ENCODE data around the gene IL3.
A peak's percentile ranks its signal among the peaks of the same experiment; 100 is the strongest.

The IL3 gene

DNA sequence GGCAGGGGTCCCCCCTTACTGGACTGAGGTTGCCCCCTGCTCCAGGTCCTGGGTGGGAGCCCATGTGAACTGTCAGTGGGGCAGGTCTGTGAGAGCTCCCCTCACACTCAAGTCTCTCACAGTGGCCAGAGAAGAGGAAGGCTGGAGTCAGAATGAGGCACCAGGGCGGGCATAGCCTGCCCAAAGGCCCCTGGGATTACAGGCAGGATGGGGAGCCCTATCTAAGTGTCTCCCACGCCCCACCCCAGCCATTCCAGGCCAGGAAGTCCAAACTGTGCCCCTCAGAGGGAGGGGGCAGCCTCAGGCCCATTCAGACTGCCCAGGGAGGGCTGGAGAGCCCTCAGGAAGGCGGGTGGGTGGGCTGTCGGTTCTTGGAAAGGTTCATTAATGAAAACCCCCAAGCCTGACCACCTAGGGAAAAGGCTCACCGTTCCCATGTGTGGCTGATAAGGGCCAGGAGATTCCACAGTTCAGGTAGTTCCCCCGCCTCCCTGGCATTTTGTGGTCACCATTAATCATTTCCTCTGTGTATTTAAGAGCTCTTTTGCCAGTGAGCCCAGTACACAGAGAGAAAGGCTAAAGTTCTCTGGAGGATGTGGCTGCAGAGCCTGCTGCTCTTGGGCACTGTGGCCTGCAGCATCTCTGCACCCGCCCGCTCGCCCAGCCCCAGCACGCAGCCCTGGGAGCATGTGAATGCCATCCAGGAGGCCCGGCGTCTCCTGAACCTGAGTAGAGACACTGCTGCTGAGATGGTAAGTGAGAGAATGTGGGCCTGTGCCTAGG lies 13.0 kb downstream of the IL3 start, which contains the start of gene CSF2:
TSS of gene CSF2 (plus strand) at position 559 of the 783 bp plus-strand sequence. CDS start at position 594, 35 bp downstream.
- peak; percentile 39 for DNase-seq (ENCODE audit: low spot score)

- no peak for DNase-seq (ENCODE audit: low spot score)
Observed at GRCh38 chr5:132074091-132074771, 13.8 kb downstream of the IL3 start.

- DNase-seq (ENCODE audit: low spot score): peak; percentile 53
Observed at GRCh38 chr5:132074772-132075718, 14.6 kb downstream of the IL3 start.

DNA sequence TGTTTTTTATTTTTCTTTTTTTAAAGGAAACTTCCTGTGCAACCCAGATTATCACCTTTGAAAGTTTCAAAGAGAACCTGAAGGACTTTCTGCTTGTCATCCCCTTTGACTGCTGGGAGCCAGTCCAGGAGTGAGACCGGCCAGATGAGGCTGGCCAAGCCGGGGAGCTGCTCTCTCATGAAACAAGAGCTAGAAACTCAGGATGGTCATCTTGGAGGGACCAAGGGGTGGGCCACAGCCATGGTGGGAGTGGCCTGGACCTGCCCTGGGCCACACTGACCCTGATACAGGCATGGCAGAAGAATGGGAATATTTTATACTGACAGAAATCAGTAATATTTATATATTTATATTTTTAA lies 15.2 kb downstream of the IL3 start:
- no peak for DNase-seq (ENCODE audit: low spot score)

- DNase-seq (ENCODE audit: low spot score): no peak
Observed at GRCh38 chr5:132076202-132076830, 15.9 kb downstream of the IL3 start.

- DNase-seq (ENCODE audit: low spot score): no peak
Observed at GRCh38 chr5:132076983-132077382, 16.5 kb downstream of the IL3 start.

DNA sequence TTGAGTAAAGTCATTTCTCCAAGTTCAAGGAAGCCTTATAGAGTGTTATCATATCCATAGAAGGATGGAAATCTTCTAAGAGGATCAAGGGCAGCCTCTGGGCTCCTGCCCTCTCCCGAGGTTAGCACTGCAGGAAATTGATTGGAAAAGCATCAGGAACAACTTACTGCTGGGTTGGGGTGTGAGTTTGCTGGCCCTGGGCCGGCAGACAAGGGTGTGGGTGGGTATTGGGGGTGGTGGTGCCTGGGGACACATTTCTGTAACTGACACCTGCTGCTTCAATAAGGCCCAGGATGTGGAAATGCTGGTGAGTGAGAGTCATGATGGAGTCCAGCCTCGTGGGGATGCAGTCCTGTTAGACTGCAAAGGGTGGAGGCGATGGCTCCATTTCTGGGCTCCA lies 18.6 kb downstream of the IL3 start:
- no peak for DNase-seq (ENCODE audit: low spot score)

DNA sequence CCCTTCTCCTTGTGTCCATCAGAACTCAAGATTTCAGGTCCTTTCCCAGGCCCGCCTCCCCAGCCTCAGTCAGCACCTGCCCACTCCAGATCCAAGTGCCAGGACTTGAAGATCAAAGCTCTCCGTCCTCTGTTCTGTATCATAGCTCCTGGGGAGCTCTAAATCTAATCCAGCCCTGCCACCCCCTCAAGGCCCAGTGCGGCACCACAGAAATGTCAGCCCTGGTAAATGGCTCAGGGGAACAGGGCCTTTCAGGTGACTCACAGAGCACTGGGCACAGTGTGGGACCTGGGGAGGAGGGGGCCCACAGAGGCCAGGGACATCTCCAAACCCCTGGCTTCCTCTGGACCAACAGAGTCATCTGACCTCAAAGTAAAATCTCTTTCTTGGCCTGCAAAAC lies 19.2 kb downstream of the IL3 start:
- no peak for DNase-seq (ENCODE audit: low spot score)

GRCh38 chr5:132080595-132080994 lies 20.1 kb downstream of the IL3 start:
- DNase-seq (ENCODE audit: low spot score): no peak

DNA sequence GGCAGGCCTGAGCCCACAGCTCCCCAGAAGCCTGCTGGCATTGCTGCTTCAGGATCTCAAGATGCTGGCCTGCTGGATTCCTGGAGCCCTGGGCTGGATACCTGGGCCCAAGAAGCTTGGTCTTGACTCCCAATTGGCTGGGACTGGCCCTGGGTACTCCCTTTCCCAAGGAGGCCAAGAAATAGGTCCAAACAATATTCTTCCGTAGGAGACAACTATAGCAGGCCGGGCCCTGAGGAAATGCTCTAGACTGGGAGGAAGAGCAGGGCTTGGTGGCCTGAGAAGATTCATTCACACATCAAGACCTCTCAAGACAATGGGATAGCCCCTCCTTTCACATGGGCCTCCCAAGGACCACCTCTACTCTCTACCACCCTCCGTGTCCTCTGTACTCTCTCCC lies 21.0 kb downstream of the IL3 start:
- no peak for DNase-seq (ENCODE audit: low spot score)

DNA sequence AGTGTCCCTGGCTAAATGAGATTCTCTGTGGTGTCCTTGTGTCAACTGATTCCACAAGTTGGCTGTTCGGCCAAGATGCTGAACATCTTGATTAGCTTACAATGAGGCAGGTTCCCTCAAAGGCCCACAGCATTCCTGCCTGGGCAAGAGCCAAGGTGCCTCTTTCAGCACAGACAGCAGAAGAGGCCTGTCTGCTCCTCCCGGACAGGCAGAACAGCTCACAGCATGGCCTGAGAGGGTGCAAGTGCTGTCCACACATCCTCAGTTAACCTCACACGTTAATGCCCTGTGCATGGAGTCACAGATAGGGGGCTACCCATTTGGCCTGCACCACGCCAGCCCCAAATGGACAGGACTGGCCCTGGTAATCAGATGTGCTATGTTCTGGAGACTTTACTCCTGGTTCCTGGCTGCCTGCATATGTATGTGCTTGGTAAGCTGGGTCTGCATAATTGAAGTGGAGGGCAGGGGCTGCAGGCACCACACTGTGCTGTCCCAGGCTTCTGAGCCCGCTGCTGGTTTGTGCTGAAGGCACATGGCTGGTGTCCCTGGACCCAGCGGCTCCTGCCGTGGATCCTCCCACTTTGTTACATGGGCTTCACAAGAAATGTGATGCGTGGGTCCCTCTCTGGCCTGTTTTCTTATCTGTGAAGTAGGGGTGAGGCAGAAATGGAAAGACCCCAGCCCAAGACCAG lies 22.0 kb downstream of the IL3 start:
- DNase-seq (ENCODE audit: low spot score): no peak

GRCh38 chr5:132083071-132083678 lies 22.7 kb downstream of the IL3 start:
- no peak for DNase-seq (ENCODE audit: low spot score)

DNA sequence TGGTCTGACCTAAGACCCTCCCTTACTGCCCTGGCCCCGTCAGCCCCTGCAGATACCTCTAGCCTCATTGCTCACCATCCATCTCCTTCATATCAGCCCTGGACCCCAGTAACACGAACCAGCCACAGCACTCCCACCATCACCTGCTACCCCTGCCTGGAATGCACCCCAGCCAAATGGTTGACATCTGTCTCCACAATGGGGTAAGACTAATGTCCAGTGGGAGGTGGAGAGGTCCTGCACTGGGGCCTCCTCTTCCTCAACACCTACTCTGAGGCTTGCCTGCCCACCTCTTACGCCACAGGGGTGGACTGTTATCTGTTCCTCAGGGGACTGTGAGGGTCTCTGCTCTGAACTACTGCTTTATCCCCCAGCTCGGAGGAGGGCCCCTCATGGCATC lies 25.2 kb downstream of the IL3 start:
- DNase-seq (ENCODE audit: low spot score): no peak

GRCh38 chr5:132086277-132086794 lies 25.9 kb downstream of the IL3 start:
- no peak for DNase-seq (ENCODE audit: low spot score)

DNA sequence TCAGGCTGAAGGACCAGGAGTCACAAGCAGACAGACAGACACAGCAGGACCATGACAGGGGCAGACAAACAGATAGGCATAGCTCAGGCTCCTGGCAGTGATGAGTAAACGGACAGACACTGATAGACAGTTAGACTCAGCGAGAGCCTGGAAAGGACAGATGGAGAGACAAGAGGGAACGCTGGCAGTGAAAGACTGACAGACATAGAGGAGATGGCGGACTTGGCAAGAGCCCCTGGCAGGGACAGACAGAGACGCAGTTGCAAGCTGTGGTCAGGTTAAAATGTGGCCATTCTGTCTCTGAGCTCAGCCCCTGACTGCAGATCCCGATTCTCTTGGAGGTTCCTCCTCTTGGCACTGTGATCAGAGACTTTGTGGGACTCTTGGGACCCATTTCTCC lies 26.7 kb downstream of the IL3 start:
- DNase-seq (ENCODE audit: low spot score): no peak

GRCh38 chr5:132087661-132088060 lies 27.2 kb downstream of the IL3 start:
- no peak for DNase-seq (ENCODE audit: low spot score)

DNA sequence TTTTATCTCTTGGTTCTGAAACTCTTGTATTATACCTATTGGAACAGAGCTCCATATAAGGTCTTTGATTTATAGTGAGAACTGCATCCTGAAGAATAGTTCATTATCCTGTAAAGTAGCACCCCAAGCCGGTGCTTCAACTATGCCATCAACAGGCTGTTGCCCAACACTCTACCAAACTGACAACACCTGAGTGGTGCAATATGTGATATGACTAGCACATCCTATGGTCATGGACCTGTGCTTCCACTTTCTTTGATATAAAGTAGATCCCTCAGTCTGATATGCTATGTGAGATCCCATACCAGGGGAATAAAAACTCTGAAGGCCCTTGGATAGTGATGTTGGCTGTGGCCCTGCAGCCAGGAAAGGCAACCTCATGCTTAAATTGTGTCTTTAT lies 28.9 kb downstream of the IL3 start:
- no peak for DNase-seq (ENCODE audit: low spot score)

- no peak for DNase-seq (ENCODE audit: low spot score)
Observed at GRCh38 chr5:132090107-132090506, 29.7 kb downstream of the IL3 start.

- no peak for DNase-seq (ENCODE audit: low spot score)
Observed at GRCh38 chr5:132093271-132093670, 32.8 kb downstream of the IL3 start.

DNA sequence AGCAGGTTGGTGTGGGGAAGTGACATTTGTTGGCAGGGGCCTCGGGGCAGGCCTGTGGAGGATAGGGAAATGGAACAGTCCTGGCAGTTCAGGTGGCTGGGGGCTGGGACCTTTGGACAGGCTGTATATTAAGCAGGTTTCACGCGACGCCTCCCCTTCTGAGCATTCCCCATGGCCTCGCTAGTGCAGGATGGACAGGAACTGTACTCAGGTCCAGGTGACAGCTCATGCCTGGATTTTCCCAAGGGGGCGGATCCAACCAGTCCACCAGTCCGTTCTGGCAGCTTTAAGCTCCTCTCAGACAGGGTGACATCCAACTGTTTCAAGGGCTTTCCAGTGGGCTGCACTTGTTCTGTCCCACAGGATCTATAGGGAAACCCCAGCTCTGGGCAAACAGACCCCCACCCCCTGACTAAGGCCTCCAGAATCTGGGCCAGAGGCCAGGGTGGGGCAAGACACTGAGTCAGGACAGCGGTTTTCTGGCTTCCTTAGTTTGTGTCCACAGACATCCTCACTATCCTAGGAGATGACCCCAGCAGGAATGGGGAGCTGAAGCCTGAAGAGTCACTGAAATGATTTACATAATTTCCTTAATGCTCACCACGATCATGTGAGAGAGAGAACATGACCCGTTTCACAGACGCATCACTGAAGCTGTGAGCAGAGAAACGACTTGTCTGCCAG lies 34.1 kb downstream of the IL3 start:
- no peak for DNase-seq (ENCODE audit: low spot score)

Data from activated CD4-positive, alpha-beta T cell treated with anti-CD3 and anti-CD28 coated beads, Interleukin-2, Interleukin-4, amounts not matched to agents 100 ng/mL and 50 ng/mL, durations not matched to agents 16 hours and 8 hours (primary cell).